ENCODE measurements around the gene SMC6. TPM values are rescaled to one million over a fixed set of nuclear protein-coding genes. Genes with fewer than 3 reads are reported as not detected.

SMC6 gene
- total RNA-seq, 4 donors from 2014 or later: 15.4 to 30.0 (median 19.0) TPM

GRCh38 chr2:17735864-17736263 is 17.7 kb downstream of the SMC6 start:
- Histone ChIP-seq H3K27me3 (no peaks in the 10 kb centered on the region), H3K9me3 (no peaks in the 10 kb centered on the region), H3K36me3 (peaks cover 18% of the 10 kb centered on the region in 2 donors), H3K4me1 (no peaks in the 10 kb centered on the region), H3K27ac (no peak overlapping the region), H3K4me3 (replicated peaks in 1 of 3) (no peak overlapping the region)
- intact Hi-C loops (cut with DNase I): no loop called here
- TF ChIP-seq POLR2A (IDR thresholded peaks at IDR 0.05) (no peak), CTCF (IDR thresholded peaks at IDR 0.05) (no peak)
- 91 to 99% methylated on average over 2 of the region's 2 CpGs for WGBS, 2 donors
- no peak for DNase-seq

GRCh38 chr2:17733599-17733998 is 20.0 kb downstream of the SMC6 start:
- WGBS, 2 donors: 91 to 99% methylated on average over 1 of the region's 1 CpG
- no peak overlapping the region for H3K27ac ChIP-seq
- H3K4me1 ChIP-seq: no peaks in the 10 kb centered on the region
- H3K4me3 ChIP-seq (replicated peaks in 1 of 3): no peak overlapping the region
- no peak for TF ChIP-seq CTCF (IDR thresholded peaks at IDR 0.05)
- no peak for TF ChIP-seq POLR2A (IDR thresholded peaks at IDR 0.05)
- H3K36me3 ChIP-seq: peaks cover 18% of the 10 kb centered on the region in 2 donors
- H3K27me3 ChIP-seq: no peaks in the 10 kb centered on the region
- no peak for DNase-seq
- intact Hi-C loops (cut with DNase I): no loop called here
- H3K9me3 ChIP-seq: no peaks in the 10 kb centered on the region

GRCh38 chr2:17729880-17730279 is 23.7 kb downstream of the SMC6 start:
- 95 to 98% methylated on average over 2 of the region's 2 CpGs for WGBS, 2 donors
- Histone ChIP-seq H3K27ac (no peak overlapping the region), H3K9me3 (no peaks in the 10 kb centered on the region), H3K27me3 (no peaks in the 10 kb centered on the region), H3K4me3 (replicated peaks in 1 of 3) (no peak overlapping the region), H3K4me1 (no peaks in the 10 kb centered on the region), H3K36me3 (peaks cover 0 to 6% of the 10 kb centered on the region in 2 donors)
- DNase-seq: no peak
- intact Hi-C loops (cut with DNase I): no loop called here
- TF ChIP-seq POLR2A (IDR thresholded peaks at IDR 0.05) (no peak), CTCF (IDR thresholded peaks at IDR 0.05) (no peak)

- intact Hi-C loops (cut with DNase I): no loop called here
- no peaks in the 10 kb centered on the region for H3K9me3 ChIP-seq
- no peak overlapping the region for H3K4me3 ChIP-seq (replicated peaks in 1 of 3)
- no peak overlapping the region for H3K27ac ChIP-seq
- WGBS, 2 donors: 94 to 96% methylated on average over 6 of the region's 6 CpGs
- no peak for DNase-seq
- H3K4me1 ChIP-seq: no peaks in the 10 kb centered on the region
- no peaks in the 10 kb centered on the region for H3K27me3 ChIP-seq
- no peak for TF ChIP-seq POLR2A (IDR thresholded peaks at IDR 0.05)
- no peak for TF ChIP-seq CTCF (IDR thresholded peaks at IDR 0.05)
- H3K36me3 ChIP-seq: peaks cover 0 to 11% of the 10 kb centered on the region in 2 donors
Observed at GRCh38 chr2:17728210-17728609, 25.4 kb downstream of the SMC6 start.

GRCh38 chr2:17719562-17720371 is 33.8 kb downstream of the SMC6 start:
- TF ChIP-seq POLR2A (IDR thresholded peaks at IDR 0.05): no peak
- TF ChIP-seq CTCF (IDR thresholded peaks at IDR 0.05): peak; percentile 38 to 81 (median 64)
- DNase-seq: no peak
- Histone ChIP-seq H3K4me3 (replicated peaks in 1 of 3) (no peak overlapping the region), H3K27ac (no peak overlapping the region), H3K36me3 (peaks cover 0 to 21% of the 10 kb centered on the region in 2 donors), H3K9me3 (no peaks in the 10 kb centered on the region), H3K4me1 (no peaks in the 10 kb centered on the region), H3K27me3 (no peaks in the 10 kb centered on the region)
- WGBS, 2 donors: 80% methylated on average over 4 of the region's 4 CpGs
- intact Hi-C loops (cut with DNase I): no loop called here

Data from thyroid gland (tissue), 4 donors.